ENCODE measurements around the gene CALML3. TPM values are rescaled to one million over a fixed set of nuclear protein-coding genes. Genes with fewer than 3 reads are reported as not detected.

CALML3 gene
- total and polyA plus RNA-seq, 2 donors (not counting 3 experiments of a cell fraction or from before 2014, with no cell fraction given): not detected

DNA sequence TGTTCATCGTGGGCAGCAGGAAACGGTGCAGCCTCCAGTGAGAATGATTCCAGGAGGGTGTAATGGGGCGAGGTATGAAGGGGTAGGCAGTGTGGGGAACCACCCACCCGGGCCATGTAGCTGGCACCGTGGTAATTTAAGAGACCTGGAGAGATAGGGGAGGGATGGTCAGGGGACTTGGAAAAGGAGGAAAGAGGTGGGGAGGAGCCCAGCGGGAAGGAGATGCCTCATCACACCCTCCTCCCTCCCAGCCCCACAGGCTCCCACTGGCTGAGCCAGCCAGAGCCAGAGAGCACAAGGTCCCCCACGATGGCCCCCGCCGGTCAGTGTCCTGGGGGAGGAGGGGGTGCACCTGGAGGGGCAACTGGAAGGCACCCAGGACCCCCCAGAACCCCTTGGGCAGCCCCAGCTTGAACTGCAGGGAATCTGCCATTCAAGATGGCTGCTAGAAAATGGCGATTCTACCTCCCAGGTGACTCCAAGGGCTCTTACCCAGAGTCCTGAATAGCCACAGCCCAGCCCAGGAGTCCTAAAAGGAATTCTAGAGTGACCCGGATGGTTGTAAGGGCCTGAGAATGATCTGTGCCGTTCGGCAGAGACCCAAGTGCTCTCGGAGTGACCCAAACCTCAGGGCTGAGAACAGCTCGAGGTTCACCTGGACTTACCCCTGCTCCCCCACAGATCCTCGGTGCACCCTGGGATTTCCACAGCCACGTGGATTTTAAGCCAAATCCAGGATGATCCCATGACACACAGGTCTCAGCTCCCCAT lies 28.8 kb downstream of the CALML3 start:
- no peaks in the 10 kb centered on the region for H3K27me3 ChIP-seq (ENCODE audit: control insufficient read depth in 2 of 2, insufficient read depth in 2 of 2, low read length in 2 of 2)
- TF ChIP-seq EZH2 (IDR thresholded peaks at IDR 0.05; ENCODE audit: borderline replicate concordance, low read depth, low read length, severe bottlenecking) (no peak), MYC (IDR thresholded peaks at IDR 0.05; ENCODE audit: low read depth, low read length) (no peak), GATA2 (IDR thresholded peaks at IDR 0.05; ENCODE audit: insufficient read depth, insufficient read length, low read depth, low read length) (no peak), FOS (IDR thresholded peaks at IDR 0.05; ENCODE audit: borderline replicate concordance, insufficient read depth, low read length) (no peak), POLR2A (IDR thresholded peaks at IDR 0.05; ENCODE audit: low read depth, low read length) (no peak), POLR2AphosphoS5 (IDR thresholded peaks at IDR 0.05; ENCODE audit: insufficient read depth, low read depth, low read length) (no peak), JUN (IDR thresholded peaks at IDR 0.05; ENCODE audit: borderline replicate concordance, insufficient read depth, insufficient read length, low read depth) (no peak)
- H3K4me3 ChIP-seq (replicated peaks in 1 of 3; ENCODE audit: insufficient read depth in 1 of 3, low read depth in 1 of 3, low read length in 3 of 3): no peak overlapping the region
- no peaks in the 10 kb centered on the region for H3K9me1 ChIP-seq (replicated peaks; ENCODE audit: control insufficient read depth, extremely low read depth, insufficient read depth, low read length)
- dilution Hi-C loops (cut with MboI; ENCODE audit: extremely low pct_ligation_motif_present, low sequenced_read_pairs): no loop called here
- ChIA-PET CTCF (interaction anchor here (0.7 to 1.2 kb wide), 4 partner anchors 40 to 70 kb away, joined by 3 to 12 read pairs (median 6); no protein-coding TSS in a partner anchor), POLR2A (interaction anchor here (1.0 kb wide), 1 partner anchor 107 kb away, joined by 6 read pairs; no protein-coding TSS in a partner anchor)
- H2AFZ ChIP-seq (ENCODE audit: low read depth, low read length): peak overlapping the region; percentile 57
- H3K79me2 ChIP-seq (ENCODE audit: control insufficient read depth, insufficient read depth, low read length): no peaks in the 10 kb centered on the region
- intact Hi-C loops (cut with micrococcal nuclease): no loop called here
- H3K9me3 ChIP-seq (replicated peaks; ENCODE audit: control insufficient read depth, insufficient read depth, low read length): no peaks in the 10 kb centered on the region
- FAIRE-seq (no peak), DNase-seq (ENCODE audit: low read depth, low spot score) (no peak)
- BruUV-seq (replicated peaks): no TSS peak
- H3K27ac ChIP-seq (ENCODE audit: insufficient read depth, low read depth, low read length): peak overlapping the region; percentile 28
- peak overlapping the region; percentile 33 for H3K4me2 ChIP-seq (ENCODE audit: insufficient read depth, low read length)
- peaks cover 29% of the 10 kb centered on the region for H3K4me1 ChIP-seq (ENCODE audit: control insufficient read depth, extremely low read depth, insufficient read depth, low read length)
- H3K36me3 ChIP-seq (ENCODE audit: control insufficient read depth in 2 of 2, extremely low read depth in 1 of 2, insufficient read depth in 2 of 2, low read length in 2 of 2): no peaks in the 10 kb centered on the region
- H4K20me1 ChIP-seq (replicated peaks; ENCODE audit: control insufficient read depth, extremely low read depth, insufficient read depth, low read length): no peaks in the 10 kb centered on the region
- no peak overlapping the region for H3K9ac ChIP-seq (replicated peaks; ENCODE audit: extremely low read depth, insufficient read depth, low read length)
